Measurements from ENCODE around the gene TTC39A.

Gene TTC39A

DNA sequence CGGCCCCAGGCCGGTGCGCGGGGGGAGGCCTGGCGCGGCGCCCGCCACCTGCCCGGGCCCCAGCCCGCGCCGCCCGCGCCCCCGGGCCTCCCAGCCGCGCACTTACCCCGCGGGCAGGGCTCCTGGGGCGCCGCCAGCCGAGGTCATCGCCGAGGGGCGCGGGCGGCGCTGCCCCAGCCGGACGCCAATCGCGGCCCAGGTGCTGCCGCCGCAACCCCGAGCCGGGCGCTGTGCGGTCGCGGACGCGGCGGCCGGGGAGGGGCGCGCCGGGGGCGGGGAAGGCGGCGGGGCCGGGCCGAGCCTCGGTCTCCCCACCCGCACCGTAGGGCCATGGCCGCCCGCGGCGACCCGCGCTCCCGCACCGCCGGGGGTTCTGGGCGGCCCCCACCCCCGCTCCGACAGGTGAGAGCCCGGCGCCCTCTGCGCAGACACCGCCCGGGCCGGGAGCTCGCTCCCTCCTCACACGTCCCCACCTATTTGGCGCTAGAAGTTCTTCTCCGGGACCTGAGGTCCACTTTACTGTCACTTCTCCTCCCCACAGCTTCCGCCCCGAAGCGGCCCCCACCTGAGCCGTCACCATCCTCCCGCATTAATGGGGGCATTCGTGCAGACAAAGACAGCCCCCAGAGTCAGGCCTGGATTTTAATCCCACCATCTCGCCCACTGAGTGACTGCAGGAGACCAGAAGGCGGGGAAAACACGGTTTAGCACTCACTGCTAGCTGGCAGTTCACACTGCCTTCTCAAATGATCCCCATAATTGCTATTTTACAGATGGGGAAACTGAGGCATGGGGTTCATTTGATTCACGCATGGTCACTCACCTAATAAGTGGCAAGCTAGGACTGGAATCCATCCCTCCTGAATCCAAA is at the start of gene TTC39A:
Gene TTC39A (minus strand): TSS at position 232 of the 871 bp plus-strand sequence. CDS start 85 bp downstream, at position 147.
- H3K9ac ChIP-seq (ENCODE audit: low read length), result peak within 1 kb of the TSS; percentile 45
- no peaks in the 10 kb centered on the region for H3K4me1 ChIP-seq (ENCODE audit: control insufficient read depth, insufficient read depth, low read length)
- H3K36me3 ChIP-seq (ENCODE audit: control insufficient read depth, insufficient read depth, low read length), result no peaks in the 10 kb centered on the region
- peak within 1 kb of the TSS; percentile 69 for H3K4me3 ChIP-seq (ENCODE audit: low read length)
- no peaks in the 10 kb centered on the region for H3K27me3 ChIP-seq (ENCODE audit: control insufficient read depth, insufficient read depth, low read length)
- no peak within 1 kb of the TSS for H3K27ac ChIP-seq (ENCODE audit: low read depth, low read length)

DNA sequence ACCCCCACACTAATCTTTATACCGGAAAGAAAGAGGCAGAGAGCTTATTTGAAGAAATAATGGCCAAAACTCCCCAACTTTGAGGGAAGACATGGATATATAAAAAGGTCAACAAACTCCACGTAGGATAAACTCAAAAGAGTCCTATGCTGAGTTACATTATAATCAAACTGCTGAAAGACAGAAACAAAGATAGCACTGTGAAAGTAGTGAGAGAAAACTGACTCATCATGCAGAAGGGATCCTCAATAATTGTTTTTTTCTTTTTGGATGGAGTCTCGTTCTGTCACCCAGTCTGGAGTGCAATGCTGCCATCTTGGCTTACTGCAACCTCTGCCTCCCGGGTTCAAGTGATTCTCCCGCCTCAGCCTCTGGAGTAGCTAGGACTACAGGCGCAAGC is 48.5 kb upstream of the TTC39A start:
- H3K36me3 ChIP-seq (ENCODE audit: control insufficient read depth, insufficient read depth, low read length), result no peaks in the 10 kb centered on the region
- no peaks in the 10 kb centered on the region for H3K4me1 ChIP-seq (ENCODE audit: control insufficient read depth, insufficient read depth, low read length)
- H3K4me3 ChIP-seq (ENCODE audit: low read length), result no peak overlapping the region
- H3K27ac ChIP-seq (ENCODE audit: low read depth, low read length), result no peak overlapping the region
- no peak overlapping the region for H3K9ac ChIP-seq (ENCODE audit: low read length)
- no peaks in the 10 kb centered on the region for H3K27me3 ChIP-seq (ENCODE audit: control insufficient read depth, insufficient read depth, low read length)

DNA sequence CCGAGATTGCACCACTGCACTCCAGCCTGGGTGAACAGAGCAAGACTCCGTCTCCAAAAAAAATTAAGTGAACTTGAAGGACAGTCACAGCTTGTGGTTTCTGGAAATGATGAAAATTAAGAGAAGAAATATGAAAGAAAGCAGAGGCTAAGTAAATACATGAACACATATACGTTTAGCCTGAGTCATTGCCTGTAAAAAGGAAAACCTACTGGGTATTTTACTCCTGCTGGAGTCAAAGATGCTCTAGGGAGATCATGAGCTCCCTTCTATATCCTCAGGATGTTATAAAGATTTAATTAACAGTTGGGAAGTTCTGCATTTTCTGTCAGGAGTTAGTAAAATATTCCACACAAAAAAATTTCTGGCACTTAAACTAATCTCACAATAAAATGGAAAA is 43.5 kb upstream of the TTC39A start:
- no peak overlapping the region for H3K9ac ChIP-seq (ENCODE audit: low read length)
- no peaks in the 10 kb centered on the region for H3K27me3 ChIP-seq (ENCODE audit: control insufficient read depth, insufficient read depth, low read length)
- peaks cover 8% of the 10 kb centered on the region for H3K36me3 ChIP-seq (ENCODE audit: control insufficient read depth, insufficient read depth, low read length)
- no peak overlapping the region for H3K27ac ChIP-seq (ENCODE audit: low read depth, low read length)
- H3K4me1 ChIP-seq (ENCODE audit: control insufficient read depth, insufficient read depth, low read length), result no peaks in the 10 kb centered on the region
- H3K4me3 ChIP-seq (ENCODE audit: low read length), result no peak overlapping the region

DNA sequence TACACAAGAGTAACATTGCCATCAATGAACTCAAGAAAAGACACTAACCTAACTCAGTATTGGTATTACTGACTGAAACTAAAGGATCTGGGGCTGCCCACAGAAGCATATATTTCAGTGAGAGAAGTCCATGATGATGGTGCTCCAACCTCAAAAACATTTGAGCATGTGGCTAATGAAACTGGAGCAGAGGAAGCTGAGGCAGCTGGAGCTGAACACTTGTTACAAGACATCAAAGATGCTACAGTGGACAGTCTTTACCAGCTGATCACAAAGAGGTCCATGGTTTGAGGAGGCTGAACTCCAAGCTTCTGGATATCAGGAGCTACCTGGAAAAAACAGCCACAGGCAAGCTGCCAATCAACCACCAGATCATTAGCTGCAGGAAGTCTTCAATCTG is 42.2 kb upstream of the TTC39A start:
- Histone ChIP-seq H3K36me3 (ENCODE audit: control insufficient read depth, insufficient read depth, low read length) (peaks cover 8% of the 10 kb centered on the region), H3K4me3 (ENCODE audit: low read length) (no peak overlapping the region), H3K27me3 (ENCODE audit: control insufficient read depth, insufficient read depth, low read length) (no peaks in the 10 kb centered on the region)

DNA sequence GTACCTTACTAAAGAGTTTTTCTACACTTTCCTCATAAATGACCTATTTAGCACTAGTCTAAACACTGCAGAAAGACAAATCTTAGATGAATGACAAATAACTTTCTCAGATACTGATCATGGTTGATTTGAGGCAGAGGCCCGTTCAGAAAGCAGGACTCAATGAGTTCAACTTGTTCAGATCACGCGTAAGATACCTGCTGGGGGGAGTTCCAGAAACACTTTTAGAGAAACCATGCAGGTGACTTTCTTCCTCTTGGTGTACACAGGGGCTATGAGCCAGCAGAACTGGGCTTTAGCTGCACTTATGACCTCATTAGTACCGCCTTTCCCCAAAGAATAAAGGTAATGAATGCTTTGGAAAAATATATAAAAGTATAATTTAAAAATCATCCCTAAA is 38.8 kb upstream of the TTC39A start:
- no peak overlapping the region for H3K4me3 ChIP-seq (ENCODE audit: low read length)
- no peaks in the 10 kb centered on the region for H3K27me3 ChIP-seq (ENCODE audit: control insufficient read depth, insufficient read depth, low read length)
- H3K9ac ChIP-seq (ENCODE audit: low read length), result no peak overlapping the region
- no peak overlapping the region for H3K27ac ChIP-seq (ENCODE audit: low read depth, low read length)
- no peaks in the 10 kb centered on the region for H3K4me1 ChIP-seq (ENCODE audit: control insufficient read depth, insufficient read depth, low read length)
- peaks cover 8% of the 10 kb centered on the region for H3K36me3 ChIP-seq (ENCODE audit: control insufficient read depth, insufficient read depth, low read length)

More for the DNA sequence above, 42.2 kb upstream of the TTC39A start:
- H3K27ac ChIP-seq (ENCODE audit: low read depth, low read length), result no peak overlapping the region
- no peak overlapping the region for H3K9ac ChIP-seq (ENCODE audit: low read length)
- no peaks in the 10 kb centered on the region for H3K4me1 ChIP-seq (ENCODE audit: control insufficient read depth, insufficient read depth, low read length)

DNA sequence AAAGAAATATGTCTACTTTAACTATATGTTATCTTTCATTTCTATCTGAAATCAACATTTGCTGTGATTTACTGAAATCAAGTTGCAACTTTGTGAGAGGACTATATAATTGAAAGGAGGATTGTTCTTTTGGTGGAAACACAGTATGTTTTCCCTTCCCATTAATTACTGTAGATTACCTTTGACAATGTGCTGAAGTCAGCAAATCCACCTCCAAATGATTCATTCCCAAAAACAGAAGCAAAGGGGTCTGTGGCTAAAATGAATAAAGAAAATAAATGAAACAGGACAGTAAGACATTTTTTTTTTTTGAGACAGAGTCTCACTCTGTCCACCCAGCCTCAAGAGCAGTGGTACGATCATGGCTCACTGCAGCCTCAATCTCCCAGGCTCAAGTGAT is 35.4 kb upstream of the TTC39A start:
- no peak overlapping the region for H3K4me3 ChIP-seq (ENCODE audit: low read length)
- no peak overlapping the region for H3K9ac ChIP-seq (ENCODE audit: low read length)
- no peaks in the 10 kb centered on the region for H3K27me3 ChIP-seq (ENCODE audit: control insufficient read depth, insufficient read depth, low read length)
- peaks cover 3% of the 10 kb centered on the region for H3K36me3 ChIP-seq (ENCODE audit: control insufficient read depth, insufficient read depth, low read length)
- no peaks in the 10 kb centered on the region for H3K4me1 ChIP-seq (ENCODE audit: control insufficient read depth, insufficient read depth, low read length)
- no peak overlapping the region for H3K27ac ChIP-seq (ENCODE audit: low read depth, low read length)

DNA sequence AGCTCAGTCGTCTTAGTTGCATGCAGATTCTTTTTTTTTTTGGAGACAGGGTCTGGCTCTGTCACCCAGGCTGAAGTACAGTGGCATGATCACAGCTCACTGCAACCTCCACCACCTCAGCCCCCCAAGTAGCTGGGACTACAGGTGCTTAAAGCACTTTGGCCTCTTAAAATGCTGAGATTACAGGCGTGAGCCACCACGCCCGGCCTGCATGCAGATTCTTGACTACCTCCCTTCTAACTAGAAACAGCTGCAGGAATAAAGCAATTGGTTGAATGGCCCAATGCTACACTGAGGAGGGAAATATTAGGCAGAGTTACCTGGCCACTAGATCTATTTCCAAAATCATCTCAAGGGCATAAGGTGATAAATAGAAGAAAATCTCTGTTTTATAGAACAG is 29.5 kb upstream of the TTC39A start:
- Histone ChIP-seq H3K9ac (ENCODE audit: low read length) (no peak overlapping the region), H3K4me3 (ENCODE audit: low read length) (no peak overlapping the region), H3K36me3 (ENCODE audit: control insufficient read depth, insufficient read depth, low read length) (peaks cover 3% of the 10 kb centered on the region), H3K27ac (ENCODE audit: low read depth, low read length) (no peak overlapping the region), H3K27me3 (ENCODE audit: control insufficient read depth, insufficient read depth, low read length) (no peaks in the 10 kb centered on the region), H3K4me1 (ENCODE audit: control insufficient read depth, insufficient read depth, low read length) (no peaks in the 10 kb centered on the region)

DNA sequence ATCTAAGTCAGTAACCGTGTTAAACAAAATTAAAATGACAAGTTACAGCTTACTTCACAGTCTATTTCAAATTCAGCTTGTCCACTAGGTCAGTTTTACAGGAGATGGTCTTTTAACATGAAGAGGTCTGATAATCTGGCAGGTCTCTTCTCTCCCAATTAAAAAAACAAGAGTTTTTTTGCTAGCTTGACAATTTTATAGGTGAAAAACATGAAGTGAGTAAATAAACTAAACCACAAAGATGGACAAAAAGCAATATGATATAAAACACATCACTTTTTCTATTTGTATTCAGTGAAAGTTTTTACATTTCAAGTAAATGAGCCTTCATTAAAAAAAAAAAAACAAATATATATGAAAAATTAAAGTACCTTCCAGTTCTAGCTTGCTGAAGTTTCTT is 25.0 kb upstream of the TTC39A start:
- H3K4me1 ChIP-seq (ENCODE audit: control insufficient read depth, insufficient read depth, low read length), result no peaks in the 10 kb centered on the region
- no peaks in the 10 kb centered on the region for H3K36me3 ChIP-seq (ENCODE audit: control insufficient read depth, insufficient read depth, low read length)
- no peak overlapping the region for H3K4me3 ChIP-seq (ENCODE audit: low read length)
- H3K9ac ChIP-seq (ENCODE audit: low read length), result no peak overlapping the region
- no peaks in the 10 kb centered on the region for H3K27me3 ChIP-seq (ENCODE audit: control insufficient read depth, insufficient read depth, low read length)
- no peak overlapping the region for H3K27ac ChIP-seq (ENCODE audit: low read depth, low read length)

DNA sequence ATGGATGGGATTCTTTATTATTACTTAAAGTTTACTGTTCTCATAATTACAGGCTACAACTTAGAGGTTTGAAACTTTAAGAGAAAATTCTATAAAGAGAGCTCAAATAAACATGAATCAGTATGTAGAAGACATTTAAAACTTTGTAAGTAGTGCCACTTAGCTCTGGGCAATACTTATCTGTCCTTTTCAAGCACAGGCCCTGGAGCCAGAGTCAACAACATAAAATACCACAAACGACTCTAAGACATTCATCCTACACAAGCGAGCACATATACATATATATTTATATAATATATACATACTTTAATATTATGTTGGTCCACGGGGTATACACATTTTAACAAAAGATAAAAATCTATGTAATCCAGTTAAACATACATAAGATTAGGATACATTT is 24.1 kb upstream of the TTC39A start:
- H3K27me3 ChIP-seq (ENCODE audit: control insufficient read depth, insufficient read depth, low read length), result no peaks in the 10 kb centered on the region
- no peak overlapping the region for H3K9ac ChIP-seq (ENCODE audit: low read length)
- no peaks in the 10 kb centered on the region for H3K36me3 ChIP-seq (ENCODE audit: control insufficient read depth, insufficient read depth, low read length)
- no peak overlapping the region for H3K27ac ChIP-seq (ENCODE audit: low read depth, low read length)
- no peaks in the 10 kb centered on the region for H3K4me1 ChIP-seq (ENCODE audit: control insufficient read depth, insufficient read depth, low read length)
- no peak overlapping the region for H3K4me3 ChIP-seq (ENCODE audit: low read length)

DNA sequence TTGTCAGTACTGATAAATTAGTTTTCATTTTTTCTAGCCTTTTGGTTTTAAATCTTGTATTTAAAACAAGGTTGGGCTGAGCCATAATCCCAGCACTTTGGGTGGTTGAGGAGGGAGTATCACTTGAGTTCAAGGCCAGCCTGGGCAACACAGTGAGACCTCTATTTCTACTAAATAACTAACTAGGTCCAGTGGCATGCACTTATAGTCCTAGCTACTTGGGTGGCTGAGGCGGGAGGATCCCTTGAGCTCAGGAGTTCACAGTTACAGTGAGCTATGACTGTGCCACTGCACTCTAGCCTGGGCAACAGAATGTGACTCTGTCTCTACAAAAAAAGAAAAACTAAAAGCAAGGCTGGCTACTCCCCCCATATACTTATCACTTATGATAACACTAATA is 21.5 kb upstream of the TTC39A start:
- Histone ChIP-seq H3K9ac (ENCODE audit: low read length) (no peak overlapping the region), H3K36me3 (ENCODE audit: control insufficient read depth, insufficient read depth, low read length) (no peaks in the 10 kb centered on the region), H3K27ac (ENCODE audit: low read depth, low read length) (no peak overlapping the region), H3K4me3 (ENCODE audit: low read length) (no peak overlapping the region), H3K27me3 (ENCODE audit: control insufficient read depth, insufficient read depth, low read length) (no peaks in the 10 kb centered on the region), H3K4me1 (ENCODE audit: control insufficient read depth, insufficient read depth, low read length) (no peaks in the 10 kb centered on the region)

DNA sequence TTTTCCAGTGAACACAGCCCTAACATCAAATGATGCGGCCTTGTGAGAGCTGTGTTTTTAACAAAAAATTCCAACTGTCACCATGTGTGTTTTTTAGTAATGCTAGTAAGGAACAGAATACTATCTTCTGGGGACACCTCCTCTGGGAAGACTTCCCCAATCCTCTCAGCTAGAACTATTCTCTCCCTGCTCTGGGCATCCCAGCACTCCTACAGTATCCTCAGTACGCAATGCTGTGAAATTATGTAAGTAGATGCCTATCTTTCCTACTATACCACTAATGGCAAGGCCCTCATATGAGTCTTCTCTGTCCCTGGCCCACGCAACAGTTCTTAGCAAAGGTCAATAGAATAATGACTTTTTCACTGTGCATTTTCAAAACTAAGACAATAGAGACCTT is 19.5 kb upstream of the TTC39A start:
- H3K36me3 ChIP-seq (ENCODE audit: control insufficient read depth, insufficient read depth, low read length), result no peaks in the 10 kb centered on the region
- H3K9ac ChIP-seq (ENCODE audit: low read length), result no peak overlapping the region
- no peak overlapping the region for H3K4me3 ChIP-seq (ENCODE audit: low read length)
- H3K4me1 ChIP-seq (ENCODE audit: control insufficient read depth, insufficient read depth, low read length), result no peaks in the 10 kb centered on the region
- H3K27me3 ChIP-seq (ENCODE audit: control insufficient read depth, insufficient read depth, low read length), result peaks cover 3% of the 10 kb centered on the region
- no peak overlapping the region for H3K27ac ChIP-seq (ENCODE audit: low read depth, low read length)

DNA sequence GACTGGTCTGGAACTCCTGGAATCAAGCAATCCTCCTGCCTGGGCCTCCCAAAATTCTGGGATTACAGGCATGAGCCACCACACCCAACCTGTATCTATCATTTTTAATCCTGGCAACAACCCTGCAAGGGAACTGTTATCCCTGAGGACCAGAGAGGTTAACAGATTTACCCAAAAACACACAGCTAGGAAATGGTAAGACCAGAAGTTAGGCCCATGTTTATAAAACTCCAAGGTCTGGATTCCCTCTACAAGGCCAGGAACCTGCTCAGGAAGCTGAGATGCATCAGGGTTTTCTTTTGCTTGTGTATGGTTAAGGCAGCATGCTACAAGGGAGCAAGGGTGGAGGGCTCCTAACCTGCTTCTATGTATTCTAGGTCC is 17.8 kb upstream of the TTC39A start:
- Histone ChIP-seq H3K27me3 (ENCODE audit: control insufficient read depth, insufficient read depth, low read length) (peaks cover 12% of the 10 kb centered on the region), H3K4me1 (ENCODE audit: control insufficient read depth, insufficient read depth, low read length) (no peaks in the 10 kb centered on the region), H3K4me3 (ENCODE audit: low read length) (no peak overlapping the region), H3K27ac (ENCODE audit: low read depth, low read length) (no peak overlapping the region), H3K9ac (ENCODE audit: low read length) (no peak overlapping the region), H3K36me3 (ENCODE audit: control insufficient read depth, insufficient read depth, low read length) (no peaks in the 10 kb centered on the region)

Measured in rectal smooth muscle tissue (tissue), 1 donor.